Psoas muscle (tissue), 8 donors: Measurements from ENCODE around the gene INAFM1. TPM values are rescaled to one million over a fixed set of nuclear protein-coding genes. Genes with fewer than 3 reads are reported as not detected.

Experiments used
- ATAC-seq, 4 donors: fragments of 200-7000 bp; cut with Tn5 transposase; one replicate each; pipeline ENCODE4 v1.9.1; 2020; ENCODE audit warnings: moderate library complexity in 3 of 4, mild to moderate bottlenecking in 2 of 4
- DNase-seq, 2 donors: peaks; one replicate each; pipeline ENCODE4 v3.0.0-alpha.2; 2020
- H3K27ac ChIP-seq: fragments of 200-600 bp; one replicate; pipeline ENCODE4 v1.8.0; 2022
- H3K27me3 ChIP-seq, 3 donors: fragments of 200-600 bp in 1 of 3; one replicate each; pipeline versions ENCODE4 v1.6.1 to v1.8.0; 2013 to 2022; ENCODE audit warnings: low read length in 2 of 3, mild to moderate bottlenecking in 2 of 3, moderate library complexity in 1 of 3; ENCODE audit not compliant: insufficient read depth in 3 of 3
- H3K36me3 ChIP-seq, 2 donors: fragments of 200-600 bp in 1 of 2; one replicate each; pipeline versions ENCODE4 v1.6.1 to v1.8.0; 2013 to 2022; ENCODE audit warnings: low read depth in 1 of 2, mild to moderate bottlenecking in 1 of 2, moderate library complexity in 1 of 2; ENCODE audit not compliant: insufficient read depth in 1 of 2
- H3K4me1 ChIP-seq: fragments of 200-600 bp; one replicate; pipeline ENCODE4 v1.8.0; 2022
- H3K4me3 ChIP-seq: fragments of 200-600 bp; one replicate; pipeline ENCODE4 v1.8.0; 2022; ENCODE audit warnings: mild to moderate bottlenecking
- H3K9me3 ChIP-seq: fragments of 200-600 bp; one replicate; pipeline ENCODE4 v1.8.0; 2022
- CTCF ChIP-seq: fragments of 200-600 bp; IDR thresholded peaks from one replicate; pipeline ENCODE4 v1.8.0; 2022; ENCODE audit warnings: antibody characterized with exemption
- WGBS, 3 donors: extraction: QIAGEN DNeasy Blood & Tissue Kit; methylation state at CpG; one replicate each; pipeline versions ENCODE4 v1.1.6 to v1.1.7; 2013; 5-methylcytosine and 5-hydroxymethylcytosine counted together
- intact Hi-C, 2 donors: fragments of 100-400 bp; cut with DNase I; formaldehyde crosslinking; loops; one replicate each; pipeline versions ENCODE4 v1.11.0 to v1.14.2; 2022
- polyA plus RNA-seq, 3 donors: library from polyadenylated mRNA; stranded (reverse); fragments of 200-250 nt; gene quantifications; one replicate each; pipeline ENCODE4 v1.2.3, GENCODE V29; 2013
- total RNA-seq, 4 donors: library from RNA; stranded (reverse); fragmentation: NEBNext Ultra II Directional in 2 of 4; extraction: Animal tissue kit (Norgen Biotek cat#: 25700) in 2 of 4; gene quantifications; one replicate each; pipeline versions ENCODE4 v1.2.1 to v1.2.4, GENCODE V29; 2021 to 2023
- donor health status: healthy with polysubstance abuse.
- donor health status: DM: no; HTN: no; CAD: no; lungs with moderate emphysema.
- donor health status: Bipolar disorder and iron deficiency.
- donor health status: healthy.
- donor health status: DM: yes; HTN: yes; CAD: no.
- donor health status: DM: no; HTN: no; CAD: no.
- donor health status: DM: no; HTN: no; CAD: no.
- donor health status: DM: yes; HTN: yes; CAD: no.

The INAFM1 gene
- total and polyA plus RNA-seq, 7 donors = 3.6 to 21.2 (median 14.0) TPM

- Histone ChIP-seq H3K9me3 (no peaks in the 10 kb centered on the region), H3K27me3 (peaks cover 0 to 13% (median 8%) of the 10 kb centered on the region in 3 donors), H3K36me3 (no peaks in the 10 kb centered on the region), H3K4me3 (no peak overlapping the region), H3K4me1 (no peaks in the 10 kb centered on the region), H3K27ac (no peak overlapping the region)
- intact Hi-C loops = no loop called here
- ATAC-seq (no peak), DNase-seq (no peak)
- no peak for TF ChIP-seq CTCF
- WGBS, 3 donors = 70 to 84% (median 81%) methylated on average over 1 of the region's 1 CpG
These were observed 46.9 kb downstream of the INAFM1 start for GRCh38 chr19:47321630-47322029.

- H3K27ac ChIP-seq = no peak overlapping the region
- TF ChIP-seq CTCF = no peak
- H3K36me3 ChIP-seq = no peaks in the 10 kb centered on the region
- no peaks in the 10 kb centered on the region for H3K9me3 ChIP-seq
- no peaks in the 10 kb centered on the region for H3K4me1 ChIP-seq
- ATAC-seq (no peak), DNase-seq (no peak)
- H3K4me3 ChIP-seq = no peak overlapping the region
- WGBS, 3 donors = 80 to 81% (median 81%) methylated on average over 2 of the region's 2 CpGs
- peaks cover 0 to 11% (median 8%) of the 10 kb centered on the region in 3 donors for H3K27me3 ChIP-seq
- intact Hi-C loops = no loop called here
These were observed 47.4 kb downstream of the INAFM1 start for GRCh38 chr19:47322058-47322457.

- intact Hi-C loops = no loop called here
- no peak for DNase-seq
- no peak for TF ChIP-seq CTCF
- ATAC-seq = no peak
- no peak overlapping the region for H3K27ac ChIP-seq
- H3K36me3 ChIP-seq = no peaks in the 10 kb centered on the region
- H3K9me3 ChIP-seq = no peaks in the 10 kb centered on the region
- WGBS, 3 donors = 67 to 74% (median 73%) methylated on average over 8 of the region's 8 CpGs
- H3K4me1 ChIP-seq = no peaks in the 10 kb centered on the region
- H3K27me3 ChIP-seq = peaks cover 0 to 11% (median 6%) of the 10 kb centered on the region in 3 donors
- H3K4me3 ChIP-seq = no peak overlapping the region
These were observed 48.7 kb downstream of the INAFM1 start for GRCh38 chr19:47323409-47323808.

- intact Hi-C loops = no loop called here
- H3K4me3 ChIP-seq = peak overlapping the region; percentile 15
- 78 to 81% (median 81%) methylated on average over 12 of the region's 12 CpGs for WGBS, 3 donors
- no peaks in the 10 kb centered on the region for H3K36me3 ChIP-seq
- DNase-seq (peak in 1 of 2 donors; percentile 30), ATAC-seq (peak in 1 of 4 donors; percentile 33)
- H3K27ac ChIP-seq = no peak overlapping the region
- no peaks in the 10 kb centered on the region for H3K4me1 ChIP-seq
- H3K27me3 ChIP-seq = peaks cover 0 to 11% (median 6%) of the 10 kb centered on the region in 3 donors
- TF ChIP-seq CTCF = no peak
- no peaks in the 10 kb centered on the region for H3K9me3 ChIP-seq
These were observed 49.2 kb downstream of the INAFM1 start for GRCh38 chr19:47323872-47324271.

GRCh38 chr19:47324502-47324901, 49.8 kb downstream of the INAFM1 start:
- Histone ChIP-seq H3K36me3 (no peaks in the 10 kb centered on the region), H3K27me3 (peaks cover 0 to 11% (median 6%) of the 10 kb centered on the region in 3 donors), H3K9me3 (no peaks in the 10 kb centered on the region), H3K4me3 (no peak overlapping the region), H3K4me1 (no peaks in the 10 kb centered on the region), H3K27ac (no peak overlapping the region)
- WGBS, 3 donors = 57 to 59% (median 57%) methylated on average over 9 of the region's 9 CpGs
- peak in 1 of 4 donors; percentile 46 for ATAC-seq
- intact Hi-C loops = no loop called here
- no peak for TF ChIP-seq CTCF
- DNase-seq = peak in 1 of 2 donors; percentile 36
